ENCODE data around the gene NDUFA11.

NDUFA11 gene

DNA sequence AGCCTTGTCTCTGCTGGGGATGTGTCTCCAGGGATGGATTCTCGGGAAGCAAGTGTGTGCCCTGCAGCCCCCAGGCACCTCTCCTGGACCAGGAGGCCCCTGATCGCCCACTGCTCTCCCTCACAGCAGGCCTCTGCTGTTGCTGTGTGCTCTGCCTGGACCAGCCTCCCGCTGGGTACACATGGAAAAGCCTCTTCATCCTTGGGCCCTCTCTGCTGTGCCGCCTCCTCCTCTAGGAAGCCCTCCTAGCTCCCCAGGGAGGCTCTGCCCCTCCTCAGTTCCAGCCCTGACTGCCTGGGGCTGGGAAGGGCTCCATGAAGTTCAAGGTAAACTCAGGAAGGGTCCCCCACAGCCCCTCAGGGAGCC, 12.0 kb downstream of the NDUFA11 start:
- TF ChIP-seq, protein P1, sequence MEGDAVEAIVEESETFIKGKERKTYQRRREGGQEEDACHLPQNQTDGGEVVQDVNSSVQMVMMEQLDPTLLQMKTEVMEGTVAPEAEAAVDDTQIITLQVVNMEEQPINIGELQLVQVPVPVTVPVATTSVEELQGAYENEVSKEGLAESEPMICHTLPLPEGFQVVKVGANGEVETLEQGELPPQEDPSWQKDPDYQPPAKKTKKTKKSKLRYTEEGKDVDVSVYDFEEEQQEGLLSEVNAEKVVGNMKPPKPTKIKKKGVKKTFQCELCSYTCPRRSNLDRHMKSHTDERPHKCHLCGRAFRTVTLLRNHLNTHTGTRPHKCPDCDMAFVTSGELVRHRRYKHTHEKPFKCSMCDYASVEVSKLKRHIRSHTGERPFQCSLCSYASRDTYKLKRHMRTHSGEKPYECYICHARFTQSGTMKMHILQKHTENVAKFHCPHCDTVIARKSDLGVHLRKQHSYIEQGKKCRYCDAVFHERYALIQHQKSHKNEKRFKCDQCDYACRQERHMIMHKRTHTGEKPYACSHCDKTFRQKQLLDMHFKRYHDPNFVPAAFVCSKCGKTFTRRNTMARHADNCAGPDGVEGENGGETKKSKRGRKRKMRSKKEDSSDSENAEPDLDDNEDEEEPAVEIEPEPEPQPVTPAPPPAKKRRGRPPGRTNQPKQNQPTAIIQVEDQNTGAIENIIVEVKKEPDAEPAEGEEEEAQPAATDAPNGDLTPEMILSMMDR (IDR thresholded peaks at IDR 0.05), result no peak

DNA sequence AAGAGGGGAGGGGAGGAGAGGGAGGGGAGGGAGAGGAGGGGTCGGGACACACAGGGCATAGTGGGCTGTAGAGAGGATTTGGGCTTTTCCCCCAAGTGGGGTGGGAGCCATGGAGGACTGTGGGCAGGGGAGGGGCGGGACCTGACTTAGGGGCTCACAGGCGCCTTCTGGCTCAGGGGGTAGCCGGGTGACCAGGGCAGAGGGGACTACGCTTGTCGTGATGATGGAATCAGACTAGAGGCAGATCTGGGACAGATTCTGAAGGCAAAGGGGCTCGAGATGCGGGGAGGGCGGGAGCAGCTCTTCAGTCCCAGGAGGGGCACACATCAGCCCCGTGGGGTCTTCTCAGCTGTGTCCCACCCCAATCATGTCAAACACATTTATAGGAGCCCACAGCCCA, 13.5 kb downstream of the NDUFA11 start:
- TF ChIP-seq, protein P1 (IDR thresholded peaks at IDR 0.05), result no peak

DNA sequence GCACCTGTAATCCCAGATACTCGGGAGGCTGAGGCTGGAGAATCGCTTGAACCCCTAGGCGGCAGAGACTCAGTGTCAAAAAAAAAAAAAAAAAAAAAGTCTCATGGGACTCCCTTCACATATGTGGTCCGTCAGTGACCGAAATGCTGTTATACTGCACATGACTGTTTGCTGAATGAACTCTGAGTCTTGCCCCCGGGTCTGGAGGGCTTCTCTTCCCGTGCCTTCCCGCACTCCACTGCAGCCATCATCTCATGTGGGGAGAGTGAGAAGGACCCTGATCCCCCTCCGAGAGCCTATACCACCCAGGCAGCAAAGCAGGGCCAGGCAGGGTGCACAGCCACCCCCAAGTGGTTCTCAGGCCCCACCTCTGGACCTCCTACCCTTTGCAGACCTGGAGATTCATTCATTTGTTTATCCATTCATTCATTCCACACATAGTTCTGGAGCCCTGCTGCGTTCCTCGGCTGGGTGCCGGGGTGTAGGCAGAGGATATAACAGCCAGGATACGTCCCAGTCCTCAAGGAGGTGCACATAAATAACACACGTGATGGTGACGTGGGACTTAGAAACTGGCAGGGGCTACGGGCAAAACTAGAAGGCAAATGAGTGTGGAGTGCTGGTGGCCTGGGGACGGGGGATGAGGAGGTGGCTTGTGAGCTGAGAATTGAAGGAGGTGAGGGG, 14.2 kb downstream of the NDUFA11 start:
- TF ChIP-seq, protein P1 (IDR thresholded peaks at IDR 0.05), result no peak

DNA sequence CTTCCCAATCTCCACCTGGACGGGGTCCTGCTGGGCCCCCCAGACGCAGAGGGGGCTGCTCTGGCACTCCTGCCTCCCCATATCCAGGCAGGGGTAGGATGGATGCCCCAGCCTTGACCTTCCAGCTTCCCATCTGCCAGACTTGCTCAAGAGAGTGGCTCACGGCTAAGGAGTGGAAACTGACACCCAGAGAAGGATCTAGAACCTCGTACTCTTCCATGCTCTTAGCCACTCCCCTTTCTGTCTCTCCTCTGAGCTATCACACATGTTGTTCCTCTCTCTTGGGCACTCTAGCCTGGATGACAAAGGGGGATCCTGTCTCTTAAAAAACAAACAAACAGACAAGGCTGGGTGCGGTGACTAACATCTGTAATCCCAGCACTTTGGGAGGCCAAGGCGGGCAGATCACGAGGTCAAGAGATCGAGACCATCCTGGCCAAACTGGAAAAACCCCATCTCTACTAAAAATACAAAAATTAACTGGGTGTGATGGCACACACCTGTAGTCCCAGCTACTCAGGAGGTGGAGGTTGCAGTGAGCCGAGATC, 21.1 kb downstream of the NDUFA11 start:
- TF ChIP-seq, protein P1 (IDR thresholded peaks at IDR 0.05), result no peak

DNA sequence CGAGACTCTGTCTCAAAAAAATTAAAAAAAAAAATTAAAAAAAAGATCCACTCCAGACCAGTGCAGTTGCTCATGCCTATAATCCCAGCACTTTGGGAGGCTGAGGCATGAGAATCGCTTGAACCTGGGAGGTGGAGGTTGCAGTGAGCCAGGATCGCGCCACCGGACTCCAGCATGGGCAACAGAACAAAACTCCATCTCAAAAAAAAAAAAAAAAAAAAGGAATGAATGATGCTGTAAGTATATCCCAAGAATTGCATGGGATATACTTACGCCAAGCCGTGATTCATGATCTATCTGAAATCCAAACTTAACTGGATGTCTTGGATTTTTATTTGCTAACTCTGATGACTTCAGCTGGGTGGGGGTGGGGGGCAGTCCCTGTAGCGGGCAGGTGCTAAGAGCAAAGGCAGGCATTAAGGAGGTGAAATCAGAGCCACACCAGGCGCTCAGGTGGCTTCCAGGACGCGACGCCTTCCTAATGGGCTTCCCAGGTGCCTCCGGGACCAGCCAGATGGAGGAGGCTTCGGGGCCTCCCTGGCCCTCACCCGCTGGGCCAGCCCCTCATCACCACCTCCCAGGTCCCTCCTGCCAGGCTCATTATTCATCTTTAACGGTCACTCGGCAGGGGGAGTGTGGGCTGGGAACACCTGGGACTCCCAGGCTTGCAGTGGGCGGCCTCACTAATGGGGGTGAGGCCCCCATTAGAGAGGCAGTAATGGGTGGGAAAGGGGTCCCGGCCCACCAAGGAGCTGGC, 21.9 kb downstream of the NDUFA11 start:
- TF ChIP-seq, protein P1 (IDR thresholded peaks at IDR 0.05), result no peak

DNA sequence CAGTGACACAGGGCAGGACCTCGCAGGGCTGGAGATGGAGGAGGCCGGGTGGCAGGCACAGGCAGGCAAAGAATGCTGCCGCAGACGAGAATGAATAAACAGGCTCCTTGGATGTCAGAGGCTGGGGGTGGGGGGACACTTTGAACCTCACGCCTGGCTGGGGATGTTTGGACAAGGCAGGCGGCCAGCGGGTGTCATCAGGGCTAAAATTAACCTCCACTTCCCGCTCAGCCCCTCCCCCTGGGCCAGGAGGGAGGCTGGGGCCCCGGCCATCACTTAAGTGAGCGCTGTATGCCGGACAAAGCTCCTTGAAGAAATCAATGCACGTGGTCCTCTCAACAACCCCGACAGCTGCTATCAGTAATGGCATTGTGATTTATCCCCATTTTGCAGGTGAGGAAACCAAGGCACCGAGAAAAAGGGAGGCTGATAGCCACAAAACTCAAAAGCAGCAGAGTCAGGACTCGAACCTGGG, 22.9 kb downstream of the NDUFA11 start:
- TF ChIP-seq, protein P1 (IDR thresholded peaks at IDR 0.05), result no peak

DNA sequence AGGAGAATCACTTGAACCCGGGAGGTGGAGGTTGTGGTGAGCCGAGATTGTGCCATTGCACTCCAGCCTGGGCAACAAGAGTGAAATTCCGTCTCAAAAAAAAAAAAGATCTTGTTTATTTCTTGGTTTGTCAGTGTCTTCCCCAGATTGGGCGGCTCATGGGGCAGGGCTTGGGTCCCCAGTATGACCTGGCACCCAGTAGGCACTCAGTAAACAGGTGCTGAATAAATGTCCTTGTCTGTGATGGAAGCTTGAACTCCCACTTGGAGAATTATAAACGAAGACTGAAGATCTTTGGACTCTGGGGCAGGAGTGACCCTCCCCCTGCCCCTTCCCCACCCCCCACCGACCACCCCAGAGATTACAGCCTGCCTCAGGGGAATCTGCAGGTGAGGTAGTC, 23.4 kb downstream of the NDUFA11 start:
- TF ChIP-seq, protein P1 (IDR thresholded peaks at IDR 0.05), result no peak
